ENCODE measurements around the gene KCTD4.

KCTD4 gene

GRCh38 chr13:45180713-45181601, 19.9 kb downstream of the KCTD4 start:
- no peak for TF ChIP-seq CEBPB (IDR thresholded peaks at IDR 0.05)
- TF ChIP-seq TAF1 (IDR thresholded peaks at IDR 0.05; ENCODE audit: low read depth) = no peak
- no peak for TF ChIP-seq CREB1 (IDR thresholded peaks at IDR 0.05; ENCODE audit: low read depth)

GRCh38 chr13:45180303-45180702, 20.5 kb downstream of the KCTD4 start:
- TF ChIP-seq CREB1 (IDR thresholded peaks at IDR 0.05; ENCODE audit: low read depth) (no peak), USF1 (IDR thresholded peaks at IDR 0.05) (no peak), TCF12 (IDR thresholded peaks at IDR 0.05; ENCODE audit: low read depth) (no peak), ZBTB7A (IDR thresholded peaks at IDR 0.05; ENCODE audit: low read depth) (no peak), YY1 (IDR thresholded peaks at IDR 0.05; ENCODE audit: low read depth) (no peak), EP300 (IDR thresholded peaks at IDR 0.05; ENCODE audit: borderline replicate concordance) (no peak), CEBPB (IDR thresholded peaks at IDR 0.05) (no peak), RAD21 (IDR thresholded peaks at IDR 0.05; ENCODE audit: low read depth) (no peak), TEAD4 (IDR thresholded peaks at IDR 0.05) (no peak), NFIC (IDR thresholded peaks at IDR 0.05) (no peak)

- TF ChIP-seq ZBTB7A (IDR thresholded peaks at IDR 0.05; ENCODE audit: low read depth) = no peak
- no peak for TF ChIP-seq RAD21 (IDR thresholded peaks at IDR 0.05; ENCODE audit: low read depth)
- no peak for TF ChIP-seq EGR1 (IDR thresholded peaks at IDR 0.05)
- no peak for TF ChIP-seq CREB1 (IDR thresholded peaks at IDR 0.05; ENCODE audit: low read depth)
- TF ChIP-seq TAF1 (IDR thresholded peaks at IDR 0.05; ENCODE audit: low read depth) = no peak
- TF ChIP-seq TEAD4 (IDR thresholded peaks at IDR 0.05) = no peak
- no peak for TF ChIP-seq FOXM1 (IDR thresholded peaks at IDR 0.05; ENCODE audit: borderline replicate concordance, low read depth)
- no peak for TF ChIP-seq YY1 (IDR thresholded peaks at IDR 0.05; ENCODE audit: low read depth)
- TF ChIP-seq MAX (IDR thresholded peaks at IDR 0.05) = no peak
- TF ChIP-seq TCF12 (IDR thresholded peaks at IDR 0.05; ENCODE audit: low read depth) = no peak
- no peak for TF ChIP-seq USF1 (IDR thresholded peaks at IDR 0.05)
- no peak for TF ChIP-seq CEBPB (IDR thresholded peaks at IDR 0.05)
- no peak for TF ChIP-seq EP300 (IDR thresholded peaks at IDR 0.05; ENCODE audit: borderline replicate concordance)
These were observed 21.4 kb downstream of the KCTD4 start for GRCh38 chr13:45179428-45179827.

GRCh38 chr13:45178349-45179162, 22.3 kb downstream of the KCTD4 start:
- TF ChIP-seq REST (IDR thresholded peaks at IDR 0.05; ENCODE audit: low read depth) = no peak
- TF ChIP-seq CREB1 (IDR thresholded peaks at IDR 0.05; ENCODE audit: low read depth) = no peak
- no peak for TF ChIP-seq EGR1 (IDR thresholded peaks at IDR 0.05)

- no peak for TF ChIP-seq USF1 (IDR thresholded peaks at IDR 0.05)
- no peak for TF ChIP-seq TCF12 (IDR thresholded peaks at IDR 0.05; ENCODE audit: low read depth)
- TF ChIP-seq CEBPB (IDR thresholded peaks at IDR 0.05) = no peak
- no peak for TF ChIP-seq REST (IDR thresholded peaks at IDR 0.05; ENCODE audit: low read depth)
- no peak for TF ChIP-seq RAD21 (IDR thresholded peaks at IDR 0.05; ENCODE audit: low read depth)
- TF ChIP-seq TAF1 (IDR thresholded peaks at IDR 0.05; ENCODE audit: low read depth) = no peak
- TF ChIP-seq YY1 (IDR thresholded peaks at IDR 0.05; ENCODE audit: low read depth) = no peak
- TF ChIP-seq TEAD4 (IDR thresholded peaks at IDR 0.05) = no peak
- no peak for TF ChIP-seq EGR1 (IDR thresholded peaks at IDR 0.05)
- no peak for TF ChIP-seq MAX (IDR thresholded peaks at IDR 0.05)
- no peak for TF ChIP-seq FOXM1 (IDR thresholded peaks at IDR 0.05; ENCODE audit: borderline replicate concordance, low read depth)
- no peak for TF ChIP-seq EP300 (IDR thresholded peaks at IDR 0.05; ENCODE audit: borderline replicate concordance)
- no peak for TF ChIP-seq NFIC (IDR thresholded peaks at IDR 0.05)
- TF ChIP-seq CREB1 (IDR thresholded peaks at IDR 0.05; ENCODE audit: low read depth) = no peak
- no peak for TF ChIP-seq ZBTB7A (IDR thresholded peaks at IDR 0.05; ENCODE audit: low read depth)
These were observed 26.4 kb downstream of the KCTD4 start for GRCh38 chr13:45174478-45174877.
